GM18526 (cell line): ENCODE data around the gene FBXO48.

ENCODE experiments used
- POLR2A ChIP-seq: IDR thresholded peaks from 3 replicates; pipeline ENCODE4 v1.6.1; 2011; ENCODE audit not compliant: insufficient read length; ENCODE audit errors: extremely low read depth

Gene FBXO48

DNA sequence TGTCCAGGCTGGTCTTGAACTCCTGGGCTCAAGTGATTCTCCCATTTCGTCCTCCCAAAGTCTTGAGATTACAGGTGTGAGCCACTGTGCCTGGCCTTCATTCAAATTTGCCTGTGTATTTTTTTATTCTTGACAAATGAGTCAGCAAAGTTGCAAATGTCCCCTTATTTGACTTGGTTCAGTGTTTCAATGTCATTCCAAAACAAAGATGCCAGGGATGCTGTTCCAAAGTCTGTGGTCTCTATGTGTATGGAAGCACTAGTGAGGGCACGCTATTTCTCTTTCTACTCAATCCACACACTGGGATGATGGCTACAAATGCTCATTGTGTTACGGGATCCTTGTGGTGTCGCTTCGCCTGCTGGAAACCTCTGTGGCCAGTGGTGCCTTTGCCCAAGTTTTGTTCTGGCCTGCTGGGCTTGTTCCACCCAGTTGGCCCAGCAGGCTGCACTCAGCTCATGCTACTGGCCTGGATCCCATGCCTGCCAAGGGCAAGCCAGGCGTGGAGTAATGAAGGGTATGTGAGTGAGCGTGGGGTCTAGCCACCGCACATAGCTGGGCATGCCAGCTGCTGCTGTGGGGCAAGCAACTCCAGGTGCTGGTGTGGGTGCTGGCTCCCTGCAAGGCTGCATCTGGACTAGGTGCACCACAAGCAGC, 35.6 kb downstream of the FBXO48 start:
- no peak for TF ChIP-seq POLR2A

DNA sequence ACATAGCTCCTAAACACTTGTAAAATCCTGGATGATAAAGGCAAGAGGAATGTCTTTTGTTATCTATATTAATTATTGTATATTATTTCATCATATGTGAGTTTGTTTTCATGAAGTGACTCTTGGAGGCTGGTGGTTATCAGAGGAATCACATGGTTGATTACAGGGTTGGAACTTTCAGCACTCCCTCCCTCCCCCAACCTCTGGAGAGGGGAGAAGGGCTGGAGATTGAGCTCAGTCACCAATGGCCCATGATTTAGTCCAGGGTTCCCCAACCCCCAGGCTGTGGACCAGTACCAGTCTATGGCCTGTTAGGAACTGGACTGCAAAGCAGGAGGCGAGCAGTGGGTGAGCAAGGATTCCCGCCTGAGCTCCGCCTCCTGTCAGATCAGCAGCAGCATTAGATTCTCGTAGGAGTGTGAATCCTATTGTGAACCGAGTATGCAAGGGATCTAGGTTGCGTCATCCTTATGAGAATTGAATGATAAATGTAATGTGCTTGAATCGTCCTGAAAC, 37.7 kb downstream of the FBXO48 start:
- TF ChIP-seq POLR2A, result no peak

DNA sequence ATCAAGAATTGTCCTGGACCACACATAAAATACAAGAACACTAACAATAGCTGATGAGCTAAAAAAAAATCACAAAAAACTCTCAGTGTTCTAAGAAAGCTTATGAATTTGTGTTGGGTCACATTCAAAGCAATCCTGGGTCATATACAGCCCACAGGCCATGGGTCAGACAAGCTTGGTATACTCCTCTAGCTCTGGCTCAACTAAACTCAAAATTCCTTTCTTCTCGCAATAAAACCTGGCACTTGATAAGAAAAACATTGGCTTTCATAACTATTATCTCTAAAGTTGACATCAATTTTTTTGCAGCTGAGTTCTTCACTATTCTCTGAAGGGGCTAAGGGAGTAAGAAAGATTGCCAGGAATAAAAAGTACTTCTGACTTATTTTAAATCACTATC, 38.3 kb downstream of the FBXO48 start:
- TF ChIP-seq POLR2A, result no peak

DNA sequence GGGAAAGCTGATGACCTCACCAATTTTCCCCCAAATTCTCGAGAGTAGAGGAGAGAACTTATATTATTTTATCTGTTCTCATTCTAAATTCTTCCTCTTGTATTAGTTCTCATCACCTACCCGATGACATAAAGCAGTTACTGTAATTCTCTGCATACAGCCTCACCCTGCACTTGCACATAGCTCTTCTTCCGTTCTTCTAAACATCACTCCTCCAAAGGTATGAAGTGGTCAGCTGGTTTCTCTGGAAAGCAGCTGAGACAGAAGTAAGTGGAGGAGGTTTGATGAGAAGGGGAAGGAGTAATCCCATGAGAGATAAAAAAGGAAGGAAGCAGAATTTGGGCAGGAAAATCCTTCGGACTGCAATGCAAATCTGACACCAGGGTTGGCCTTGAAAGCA, 39.0 kb downstream of the FBXO48 start:
- TF ChIP-seq POLR2A, result no peak

DNA sequence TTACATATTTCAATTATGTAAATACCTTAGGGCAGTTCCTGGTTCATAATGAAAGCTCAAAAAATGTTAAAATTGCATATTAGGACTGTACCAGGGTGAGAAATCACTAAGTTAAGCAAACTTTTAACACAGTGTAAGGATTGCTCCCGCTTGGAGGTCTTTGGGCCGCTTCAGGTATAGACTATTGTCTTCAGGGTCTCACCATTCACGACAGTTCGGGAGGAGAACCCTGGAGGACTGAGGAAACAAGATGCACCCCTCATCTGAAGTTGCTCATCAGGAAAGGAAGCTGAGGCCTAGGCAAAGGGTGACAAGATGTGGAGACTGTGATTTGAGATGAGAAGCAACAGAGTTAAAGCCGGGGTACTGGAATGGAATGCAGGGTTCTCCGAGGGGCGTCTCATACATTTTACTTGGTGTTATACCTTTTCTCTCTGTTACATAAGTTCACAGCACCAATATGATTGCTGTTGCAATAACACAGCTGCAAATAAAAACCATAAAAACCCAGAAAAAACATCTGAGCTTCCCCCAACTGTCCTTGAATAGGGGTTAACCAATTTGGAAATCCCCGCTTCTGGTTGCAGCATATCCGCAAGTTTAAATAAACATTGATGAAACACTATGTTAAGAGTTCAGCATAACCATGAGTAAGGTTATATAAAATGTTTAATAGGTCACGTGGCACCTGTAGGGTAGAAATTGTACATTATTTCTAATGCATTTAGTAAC, 40.1 kb downstream of the FBXO48 start:
- no peak for TF ChIP-seq POLR2A

DNA sequence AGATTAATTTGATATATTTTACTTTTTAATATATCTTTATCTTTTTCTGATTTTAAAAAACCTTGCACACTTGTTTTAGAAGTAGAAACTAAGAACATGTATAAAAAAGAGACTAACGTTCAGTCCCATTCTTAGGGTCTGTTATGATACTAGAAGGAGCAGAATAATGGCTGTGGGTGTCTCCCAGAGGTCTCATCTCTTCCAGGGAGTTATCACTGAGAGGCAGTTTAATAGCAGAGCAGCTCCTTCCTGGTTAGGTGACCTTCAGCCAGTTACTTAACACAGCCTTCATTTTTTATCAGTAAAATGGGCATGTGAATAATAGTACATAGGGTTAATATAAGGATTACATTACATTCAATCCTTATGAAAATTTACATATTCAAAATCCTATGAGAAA, 40.6 kb downstream of the FBXO48 start:
- TF ChIP-seq POLR2A, result no peak

DNA sequence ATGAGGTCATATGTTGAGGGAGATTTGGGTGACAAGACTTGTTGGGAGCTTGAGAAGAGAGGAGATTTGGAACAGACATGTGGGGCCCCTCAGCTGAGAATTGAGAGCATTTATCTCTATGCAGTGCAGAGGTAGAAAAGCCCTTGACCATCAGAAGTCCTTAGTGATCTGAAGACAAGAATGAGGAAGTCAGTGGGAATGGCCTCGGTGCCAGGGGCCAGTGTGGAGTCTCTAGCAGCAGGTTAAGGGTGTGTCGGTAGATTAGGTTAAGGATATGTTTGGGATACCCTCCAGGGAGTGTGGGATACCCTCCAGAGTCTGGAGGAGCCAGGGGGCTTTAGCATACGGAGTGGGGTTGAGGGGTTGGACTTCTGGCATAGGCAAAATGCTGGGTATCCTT, 41.6 kb downstream of the FBXO48 start:
- no peak for TF ChIP-seq POLR2A

DNA sequence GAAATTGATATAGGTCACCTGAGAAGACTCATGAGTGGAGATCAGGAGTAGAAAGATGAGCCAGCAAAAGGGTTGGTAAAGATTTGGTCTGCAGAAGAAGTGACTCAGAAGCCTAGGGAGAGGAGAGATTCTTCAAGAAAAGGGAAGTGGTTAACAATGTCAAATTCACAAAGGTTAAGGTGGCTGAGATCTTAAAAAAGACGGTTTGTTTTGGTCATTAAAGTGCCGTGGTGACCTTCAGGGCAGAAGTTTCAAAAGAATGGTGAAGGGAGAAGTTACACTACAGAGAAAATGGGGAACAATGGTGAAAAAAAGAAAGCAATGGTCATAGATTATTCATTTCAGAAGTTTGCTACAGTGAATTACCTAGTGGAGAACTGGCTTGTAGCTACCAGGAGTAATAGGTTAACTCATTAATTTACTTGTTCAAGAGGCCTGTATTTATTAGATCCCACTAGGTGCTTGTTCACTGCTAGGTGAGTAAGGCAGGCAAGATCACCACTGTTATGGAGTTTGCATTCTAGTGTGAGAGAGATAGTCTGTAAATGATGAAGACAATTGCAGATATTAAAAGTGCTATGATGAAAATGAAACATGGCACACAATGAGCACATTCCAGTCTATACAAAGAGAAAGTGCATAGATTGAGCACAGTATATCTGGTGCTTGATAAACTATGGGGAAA, 43.0 kb downstream of the FBXO48 start:
- no peak for TF ChIP-seq POLR2A

DNA sequence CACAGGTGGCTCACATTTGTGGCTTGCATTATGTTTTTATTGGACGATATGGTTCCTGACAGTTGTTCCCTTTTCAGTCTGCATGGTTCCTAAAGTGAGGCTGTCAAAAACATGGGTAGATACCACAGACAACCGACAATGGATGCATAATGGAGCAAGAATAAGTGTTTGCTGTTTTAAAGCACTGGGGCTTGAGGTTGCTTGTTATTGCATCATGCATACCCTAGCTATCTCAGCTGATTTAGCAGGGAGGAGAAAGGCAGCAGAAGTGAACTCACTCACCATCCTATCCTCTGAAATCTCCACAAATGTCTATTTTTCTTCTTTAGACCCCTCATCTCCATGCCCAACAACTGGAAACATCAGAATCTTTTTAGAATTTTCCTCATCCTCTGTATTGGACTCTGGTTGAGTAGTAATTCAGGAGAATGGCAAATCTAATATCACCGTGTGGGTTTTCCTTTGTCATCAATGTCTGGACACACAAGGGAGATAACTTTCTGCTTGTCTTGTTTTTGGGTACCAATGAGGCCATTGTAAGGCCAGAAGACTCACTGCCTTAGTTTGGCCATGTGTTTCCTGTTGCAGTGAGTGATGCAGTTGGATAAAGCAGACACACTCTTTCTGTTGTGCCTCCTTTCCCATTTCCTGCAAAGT, 46.7 kb downstream of the FBXO48 start:
- no peak for TF ChIP-seq POLR2A

DNA sequence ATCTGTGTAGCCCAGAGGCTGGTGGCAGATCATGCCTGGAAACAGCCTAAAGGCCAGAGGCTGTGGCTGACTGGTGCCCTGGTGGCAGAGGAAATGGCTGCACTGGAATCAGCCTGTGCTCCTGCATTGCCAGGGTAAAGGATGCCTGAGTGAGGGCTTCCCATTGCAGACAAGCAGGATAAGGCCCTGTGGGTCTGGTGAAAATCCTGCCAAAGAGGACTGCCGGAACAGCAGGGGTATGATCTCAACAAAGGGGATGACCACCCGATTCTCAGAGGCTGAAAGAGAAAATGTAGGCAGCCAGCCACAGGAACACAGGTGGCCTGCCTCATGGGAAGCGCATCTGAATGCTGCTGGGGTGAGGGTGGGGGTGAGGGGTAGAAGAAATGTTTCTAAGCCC, 48.2 kb downstream of the FBXO48 start:
- no peak for TF ChIP-seq POLR2A

DNA sequence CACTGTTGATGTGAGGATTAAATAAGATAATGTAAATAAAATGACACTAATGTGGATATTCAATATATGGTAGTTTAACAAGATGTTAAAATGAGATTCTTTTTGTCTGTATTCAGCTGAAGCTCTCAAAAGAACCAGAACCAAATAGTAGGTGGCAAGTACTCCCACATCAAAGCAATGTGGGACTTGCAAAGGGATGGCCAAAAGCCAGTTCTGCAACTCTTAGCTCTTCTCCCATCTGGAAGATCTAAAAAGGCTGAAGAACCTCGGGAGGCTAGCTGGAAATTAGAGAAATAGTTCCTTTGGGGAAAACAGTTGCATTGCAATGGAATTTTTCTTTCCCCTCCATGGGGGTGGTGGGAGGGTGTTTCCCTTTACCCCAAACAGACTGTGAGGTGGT, 48.7 kb downstream of the FBXO48 start:
- no peak for TF ChIP-seq POLR2A

DNA sequence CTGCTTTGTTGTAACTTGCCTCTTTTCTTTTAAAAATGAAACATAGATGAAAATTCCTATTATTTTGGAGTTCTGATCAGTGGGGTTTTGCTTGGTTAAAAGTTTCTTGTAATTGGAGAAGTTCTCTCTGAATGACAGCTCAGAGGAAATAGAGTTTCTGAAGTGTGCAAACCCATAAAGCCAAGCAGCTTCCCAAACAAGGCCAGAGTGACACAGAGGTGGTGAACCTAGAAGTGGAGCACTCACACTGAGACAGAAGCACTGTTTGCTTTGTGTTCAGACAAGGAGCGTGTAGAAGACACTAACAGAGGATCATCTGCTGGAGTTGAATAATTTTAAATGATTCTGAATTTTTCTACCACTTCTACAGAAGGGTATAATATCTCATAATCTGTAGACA, 49.2 kb downstream of the FBXO48 start:
- no peak for TF ChIP-seq POLR2A

DNA sequence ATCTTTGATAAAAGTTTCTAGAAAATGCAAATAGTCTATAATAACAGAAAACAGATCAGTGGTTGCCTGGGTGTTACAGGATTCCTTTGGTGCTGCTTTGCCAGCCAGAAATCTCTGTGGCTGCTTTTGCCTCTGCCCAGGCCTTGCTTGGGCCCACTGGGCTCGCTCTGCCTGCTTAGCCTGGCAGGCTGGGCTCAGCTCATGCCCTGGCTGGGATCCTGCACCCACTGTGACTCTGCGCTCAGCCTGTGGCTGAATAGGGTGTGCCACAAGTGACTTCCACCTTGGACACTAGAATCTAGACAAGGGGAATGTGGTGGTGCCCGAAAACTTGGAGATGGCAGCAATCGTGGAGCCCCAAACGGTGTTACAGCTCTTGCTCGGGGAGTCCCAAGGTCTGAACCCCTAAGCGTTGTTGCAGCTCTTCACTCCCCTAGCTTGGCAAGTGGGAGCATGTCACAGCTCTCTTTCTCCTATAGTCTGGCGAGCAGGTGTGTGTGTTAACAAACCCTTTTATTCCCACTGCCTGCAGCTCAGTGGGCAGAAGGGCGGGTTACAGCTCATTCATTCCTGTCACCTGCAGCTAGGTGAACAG, 50.9 kb downstream of the FBXO48 start:
- no peak for TF ChIP-seq POLR2A

DNA sequence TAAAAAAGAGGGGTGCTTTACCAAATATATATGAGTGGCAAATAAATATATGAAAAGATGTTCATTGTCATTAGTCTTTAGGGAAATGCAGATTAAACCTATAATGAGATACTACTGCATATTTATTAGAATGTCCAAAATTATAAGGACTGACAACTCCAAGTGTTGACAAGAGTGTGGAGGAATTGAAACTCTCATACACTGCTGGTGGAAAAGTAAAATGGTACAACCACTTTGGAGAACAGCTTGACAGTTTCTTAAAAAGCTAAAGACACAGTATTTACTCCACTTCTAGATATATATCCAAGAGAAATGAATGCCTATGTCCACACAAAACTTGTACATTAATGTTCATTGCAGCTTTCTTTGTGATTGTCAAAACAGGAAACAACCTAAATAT, 51.6 kb downstream of the FBXO48 start:
- TF ChIP-seq POLR2A, result no peak

DNA sequence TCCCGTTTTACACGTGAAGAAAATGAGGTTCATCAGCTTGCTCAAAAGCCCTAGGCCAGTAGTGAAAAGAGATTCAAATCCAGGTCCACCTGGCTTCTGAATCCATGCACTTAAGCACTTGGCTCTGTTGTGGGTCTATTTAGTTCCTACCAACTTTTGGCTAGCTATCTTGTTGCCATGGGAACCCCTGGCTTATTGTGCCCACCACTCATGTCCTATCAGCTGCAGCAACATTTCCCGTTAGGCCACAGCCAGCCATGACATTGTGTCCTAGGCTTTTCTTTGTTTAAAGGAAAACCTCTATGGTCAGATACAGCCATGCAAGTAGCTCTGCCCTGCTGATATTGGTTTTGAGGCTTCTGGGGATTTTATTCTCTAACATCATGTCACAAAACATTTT, 52.2 kb downstream of the FBXO48 start:
- no peak for TF ChIP-seq POLR2A

DNA sequence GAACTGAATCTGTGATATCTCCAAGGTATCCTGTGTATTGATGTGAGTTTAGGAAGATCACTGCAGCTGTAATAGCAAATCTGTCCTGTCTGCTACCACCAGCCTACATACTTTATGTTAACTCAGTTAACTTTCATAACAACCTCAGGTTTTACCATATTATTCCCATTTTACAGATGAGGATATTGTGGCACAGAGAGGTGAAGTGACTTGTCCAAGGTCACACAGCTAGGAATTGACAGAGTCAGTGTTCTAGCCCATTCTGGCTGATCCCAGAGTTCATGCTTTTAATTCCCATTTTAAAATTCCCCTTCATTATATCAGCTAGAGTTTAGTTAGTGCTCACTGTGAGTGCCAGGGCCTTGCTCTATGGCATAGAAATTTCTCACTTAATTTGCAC, 52.6 kb downstream of the FBXO48 start:
- no peak for TF ChIP-seq POLR2A

DNA sequence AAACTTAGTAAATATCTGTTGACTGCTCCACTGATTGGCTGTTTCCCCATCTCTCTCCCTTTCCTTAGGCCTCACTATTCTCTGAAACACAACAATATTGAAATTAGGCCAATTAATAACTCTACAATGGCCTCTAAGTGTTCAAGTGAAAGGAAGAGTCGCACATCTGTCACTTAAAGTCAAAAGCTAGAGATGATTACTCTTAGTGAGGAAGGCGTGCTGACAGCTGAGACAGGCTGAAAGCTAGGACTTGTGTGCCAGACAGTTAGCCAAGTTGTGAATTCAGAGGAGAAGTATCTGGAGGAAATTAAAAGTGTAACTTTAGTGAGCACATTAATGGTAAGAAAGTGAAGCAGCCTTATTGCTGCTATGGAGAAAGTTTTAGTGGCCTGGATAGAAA, 53.6 kb downstream of the FBXO48 start:
- no peak for TF ChIP-seq POLR2A
